Activated naive CD4-positive, alpha-beta T cell treated with anti-CD3 and anti-CD28 coated beads, Interleukin-2, amount 50 U/mL, for 72 hours (primary cell): ENCODE measurements around the gene COX8C. TPM values are rescaled to one million over a fixed set of nuclear protein-coding genes. Genes with fewer than 3 reads are reported as not detected.

Experiments used
- total RNA-seq, 2 donors: library from RNA; stranded (reverse); gene quantifications; one replicate each; pipeline ENCODE4 v1.2.3, GENCODE V29; 2022

COX8C gene
- total RNA-seq, 2 donors from 2014 or later = not detected

Other genes starting within 250 kb of the COX8C start
- 10 to 100 TPM; 15.2 to 33.2 TPM for gene ITPK1, start 231.3 kb upstream of the COX8C start, total RNA-seq
- 10 to 100 TPM; 14.9 to 19.8 TPM for gene MOAP1, start 162.3 kb upstream of the COX8C start, total RNA-seq
- gene LYSET, start 161.9 kb upstream of the COX8C start, total RNA-seq = 10 to 100 TPM; 10.1 to 10.5 TPM
- gene GON7, start 140.1 kb upstream of the COX8C start, total RNA-seq = 10 to 100 TPM in 1 of 2 donors, 1 to 10 TPM in 1; 4.1 to 13.8 TPM
- 10 to 100 TPM; 35.4 to 75.8 TPM for gene UBR7, start 139.9 kb upstream of the COX8C start, total RNA-seq
- 10 to 100 TPM in 1 of 2 donors, 1 to 10 TPM in 1; 9.7 to 16.5 TPM for gene BTBD7, start 14.1 kb upstream of the COX8C start, total RNA-seq
- gene UNC79, start 83.8 kb downstream of the COX8C start, total RNA-seq = under 1 TPM in 1 of 2 donors, not detected in 1; 0.02 TPM